ENCODE measurements around the gene MACF1.

Gene MACF1

DNA sequence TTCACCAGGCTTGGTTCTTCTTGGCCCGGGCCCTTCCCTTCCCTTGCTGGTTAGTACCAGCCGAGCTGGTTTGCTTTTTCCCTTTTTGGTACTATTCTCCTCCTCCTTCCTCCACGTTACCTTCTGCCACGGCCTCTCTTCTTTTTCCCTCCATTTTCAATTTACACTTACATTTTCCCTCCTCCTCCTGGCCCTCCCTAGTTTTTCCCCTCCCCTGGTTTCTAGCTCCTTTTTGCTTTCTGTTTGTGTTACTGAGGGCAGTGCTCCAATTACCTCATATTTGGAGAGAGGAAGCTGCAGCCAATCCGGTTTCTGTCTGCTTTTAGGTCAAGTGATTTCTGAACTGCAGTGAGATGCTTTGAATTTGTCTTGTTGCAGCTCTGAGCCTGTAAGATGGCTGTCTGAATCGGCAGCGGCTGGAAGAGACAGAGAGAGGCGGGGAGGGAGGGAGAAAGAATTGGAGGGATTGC is 63.7 kb downstream of the MACF1 start:
- DNase-seq: peak; percentile 78

- peak; percentile 21 for DNase-seq
These were observed 64.4 kb downstream of the MACF1 start for GRCh38 chr1:39268906-39269305.

GRCh38 chr1:39269349-39269748 is 64.9 kb downstream of the MACF1 start:
- no peak for DNase-seq

DNA sequence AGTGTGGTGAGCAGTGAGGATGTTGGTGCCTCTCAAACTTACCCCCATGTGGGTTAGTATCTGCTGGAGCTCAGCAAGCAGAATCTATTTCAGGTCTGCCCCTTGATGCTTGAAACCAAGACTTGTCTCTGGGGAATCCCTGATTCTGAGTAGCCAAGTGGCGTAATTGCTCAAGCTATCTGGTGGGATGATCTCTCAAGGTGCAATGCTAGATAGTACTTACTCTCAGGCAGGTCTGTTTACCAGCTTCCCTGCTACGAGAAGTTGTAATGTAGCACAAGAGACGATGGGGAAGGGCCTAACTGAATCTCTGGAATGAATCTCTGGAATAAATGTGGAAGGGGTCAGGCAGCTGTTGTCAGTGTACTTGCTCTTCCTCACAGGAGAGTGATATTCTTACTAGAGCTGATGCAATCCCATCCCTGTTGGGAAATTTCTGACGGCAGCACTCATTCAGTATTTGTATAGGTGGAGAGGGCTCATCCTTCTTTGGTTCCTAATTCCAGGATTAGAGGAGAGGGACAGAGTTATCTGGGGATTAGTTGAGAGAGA is 65.4 kb downstream of the MACF1 start:
- DNase-seq: peak; percentile 44

DNA sequence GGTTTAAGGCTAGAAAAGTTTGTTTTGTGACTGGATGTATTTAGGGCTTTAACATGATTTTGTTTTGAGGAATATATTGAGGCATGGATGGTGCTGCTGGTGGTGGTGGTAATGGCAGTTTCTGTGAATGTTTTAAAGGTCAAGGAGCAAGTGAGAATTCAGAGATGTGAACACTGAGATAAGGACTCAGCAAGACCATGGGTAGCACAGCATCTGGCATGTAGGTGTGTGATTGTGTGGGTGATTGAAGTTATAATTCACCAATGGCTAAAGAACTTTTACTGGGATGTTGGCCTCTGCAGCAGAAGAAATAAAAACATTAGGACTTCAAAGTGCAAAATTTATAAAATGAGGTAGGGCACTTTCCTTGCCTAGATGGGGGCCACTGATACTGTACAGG is 65.9 kb downstream of the MACF1 start:
- DNase-seq: no peak

DNA sequence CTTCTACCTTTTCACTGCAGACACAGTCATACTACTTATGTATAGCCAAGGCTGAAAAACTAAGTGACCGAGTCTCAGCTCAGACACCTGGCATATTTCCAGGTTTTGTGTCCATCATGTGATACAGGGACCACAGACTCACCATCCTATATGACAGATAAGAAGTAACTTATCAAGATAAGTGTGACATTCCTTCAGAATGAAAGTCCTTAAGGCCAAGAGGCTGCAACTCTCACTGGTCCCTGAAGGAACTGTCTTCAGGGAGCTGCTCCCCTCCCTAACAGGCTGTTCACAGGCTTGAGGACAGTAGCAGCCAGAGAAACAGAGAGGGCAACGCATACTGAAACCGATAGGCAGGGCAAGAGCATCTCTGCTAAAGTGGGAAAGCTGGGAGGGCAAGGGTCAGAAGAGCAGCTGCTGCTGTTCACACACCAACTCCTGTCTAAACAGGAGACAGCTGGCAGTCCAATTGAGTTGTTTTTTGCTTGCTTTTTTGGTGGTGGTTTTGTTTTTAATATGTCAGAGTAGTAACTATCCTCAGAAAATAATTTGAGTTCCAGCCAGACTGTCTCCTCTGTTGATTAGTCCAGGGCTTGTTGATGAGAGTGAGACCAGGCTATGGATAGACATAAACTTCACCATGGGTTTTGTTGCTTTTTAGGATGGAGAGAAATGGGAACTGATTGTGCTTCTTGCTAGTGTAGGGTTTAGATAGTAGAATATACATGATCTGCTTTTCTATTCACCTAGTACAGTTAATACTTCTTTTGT is 67.7 kb downstream of the MACF1 start:
- peak; percentile 56 for DNase-seq

GRCh38 chr1:39272798-39273469 is 68.4 kb downstream of the MACF1 start:
- no peak for DNase-seq

DNA sequence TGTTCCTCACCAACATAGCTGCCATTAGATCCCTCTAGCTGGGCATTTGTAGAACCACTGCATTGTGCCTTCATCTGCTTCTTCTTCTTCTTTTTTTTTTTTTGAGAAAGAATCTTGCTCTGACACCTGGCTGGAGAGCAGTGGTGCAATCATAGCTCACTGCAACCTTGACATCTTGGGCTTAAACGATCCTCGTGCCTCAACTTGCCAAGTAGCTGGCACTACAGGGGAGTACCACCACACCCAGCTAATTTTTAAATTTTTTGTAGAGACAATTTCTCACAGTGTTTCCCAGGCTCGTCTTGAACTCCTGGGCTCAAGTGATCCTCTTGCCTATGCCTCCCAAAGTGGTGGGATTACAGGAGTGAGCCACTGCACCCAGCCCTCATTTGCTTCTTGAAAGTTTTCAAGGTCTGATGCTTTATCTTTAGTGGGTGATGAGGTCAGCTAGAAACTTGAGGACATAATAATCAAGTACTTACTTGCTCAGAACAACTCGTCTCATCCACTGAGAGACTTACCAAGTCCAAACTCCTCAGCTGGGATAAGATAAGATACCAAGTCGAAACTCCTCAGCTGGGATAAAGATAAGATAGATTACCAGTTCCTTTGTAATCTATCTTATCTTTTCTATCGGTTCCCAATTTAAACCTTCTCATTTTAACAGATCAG is 71.5 kb downstream of the MACF1 start:
- no peak for DNase-seq

- DNase-seq: no peak
These were observed 73.4 kb downstream of the MACF1 start for GRCh38 chr1:39277879-39278278.

- DNase-seq: no peak
These were observed 78.2 kb downstream of the MACF1 start for GRCh38 chr1:39282537-39283216.

DNA sequence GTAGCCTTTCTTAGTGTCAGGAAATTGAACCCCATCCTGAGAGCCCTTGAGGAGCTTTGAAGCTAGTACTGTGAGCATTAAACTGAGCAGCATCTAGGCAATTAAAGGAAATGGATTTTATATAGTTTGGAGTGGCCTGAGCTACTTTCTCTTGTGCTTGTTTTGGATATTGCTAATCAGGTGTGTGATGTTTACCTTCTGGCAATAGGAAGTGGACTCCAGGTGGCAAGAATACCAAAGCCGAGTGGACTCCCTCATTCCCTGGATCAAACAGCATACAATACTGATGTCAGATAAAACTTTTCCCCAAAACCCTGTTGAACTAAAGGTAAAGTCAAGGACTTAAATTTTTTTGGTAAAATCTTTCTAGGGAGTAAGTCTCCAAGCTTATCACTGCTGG is 79.4 kb downstream of the MACF1 start:
- no peak for DNase-seq

DNA sequence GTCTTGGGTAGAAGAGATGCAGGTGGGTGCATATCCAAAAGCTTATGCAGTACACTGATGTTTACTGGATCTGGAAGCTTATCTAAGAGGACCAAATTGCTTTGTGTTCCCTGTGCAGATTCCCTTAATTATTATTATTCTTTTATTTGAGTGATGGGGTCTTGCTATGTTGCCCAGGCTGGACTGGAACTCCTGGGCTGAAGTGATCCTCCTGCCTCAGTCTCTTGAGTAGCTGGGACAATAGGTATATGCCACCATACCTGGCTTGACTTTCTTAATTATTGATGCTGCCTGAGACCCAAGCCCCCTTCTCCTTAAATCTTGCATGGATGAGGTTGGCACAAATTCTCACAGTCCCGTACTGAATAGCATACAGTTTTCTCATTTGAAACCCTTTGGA is 83.0 kb downstream of the MACF1 start:
- no peak for DNase-seq

- no peak for DNase-seq
These were observed 84.4 kb downstream of the MACF1 start for GRCh38 chr1:39288735-39289465.

DNA sequence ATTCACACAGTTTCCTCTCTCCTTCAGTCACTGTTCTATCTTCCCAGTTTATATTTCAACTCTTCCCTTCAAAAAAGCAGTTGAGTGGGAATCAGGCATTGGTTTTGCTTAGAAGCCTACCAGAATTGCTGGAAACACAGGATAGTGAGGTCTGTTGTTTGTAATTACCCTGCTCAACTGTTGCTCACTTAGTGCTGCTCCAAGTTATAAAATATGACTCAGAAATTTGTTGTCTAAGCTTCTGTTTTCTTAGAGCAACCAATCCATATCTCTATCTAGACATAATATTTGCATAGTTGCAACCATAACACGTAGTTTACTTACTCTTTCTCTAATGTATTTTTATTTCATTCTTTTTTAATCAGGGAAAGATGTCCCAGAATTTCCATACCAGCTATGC is 87.9 kb downstream of the MACF1 start:
- no peak for DNase-seq

DNA sequence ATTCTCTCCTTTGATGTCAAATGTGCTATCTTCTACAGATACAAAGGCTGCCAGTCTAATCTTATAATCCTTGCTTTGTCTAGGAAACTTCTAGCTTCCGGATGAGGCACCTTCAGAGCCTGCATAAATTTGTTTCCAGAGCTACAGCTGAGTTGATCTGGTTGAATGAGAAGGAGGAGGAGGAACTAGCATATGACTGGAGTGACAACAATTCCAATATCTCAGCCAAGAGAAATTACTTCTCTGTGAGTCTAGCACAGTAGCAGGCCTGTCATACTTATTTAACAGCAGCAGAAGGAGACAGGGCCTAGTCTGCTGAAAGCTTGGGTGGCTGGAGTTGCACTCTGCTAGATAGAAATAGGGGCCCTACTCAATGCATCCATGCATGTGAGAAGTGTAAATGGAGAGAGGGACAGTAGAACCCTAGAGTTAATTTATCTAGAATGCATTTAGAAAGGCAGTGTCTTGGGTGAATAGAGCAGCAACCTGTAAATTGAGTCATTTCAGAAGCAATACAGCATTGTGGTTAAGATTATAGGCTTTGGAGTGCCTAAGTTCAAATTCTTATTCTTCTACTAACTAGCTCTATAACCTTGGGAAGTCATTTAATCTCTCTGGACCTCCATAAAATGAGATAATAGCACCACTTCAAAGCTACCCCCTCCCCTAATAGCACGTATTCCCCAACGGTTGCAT is 89.0 kb downstream of the MACF1 start:
- no peak for DNase-seq

DNA sequence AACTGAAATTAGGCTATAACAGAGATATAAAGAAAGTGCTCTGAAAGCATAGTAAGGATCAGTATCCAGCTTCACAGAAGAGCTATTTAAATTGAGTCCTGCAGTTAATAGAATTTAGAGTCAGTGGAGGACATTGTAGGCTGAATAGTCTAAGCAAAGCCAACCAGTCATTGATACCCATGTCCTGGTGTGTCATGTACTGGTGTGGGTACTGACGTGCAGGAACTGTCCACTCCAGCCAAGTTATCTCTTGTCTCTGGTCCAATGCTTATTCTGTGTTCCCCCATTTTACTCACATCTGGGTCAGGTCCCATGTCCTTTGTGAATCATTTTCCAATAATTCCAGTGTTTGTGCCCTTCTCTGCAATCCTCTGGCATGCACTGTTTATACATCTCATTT is 90.0 kb downstream of the MACF1 start:
- no peak for DNase-seq

GRCh38 chr1:39295901-39296300 is 91.4 kb downstream of the MACF1 start:
- no peak for DNase-seq

- no peak for DNase-seq
These were observed 93.1 kb downstream of the MACF1 start for GRCh38 chr1:39297551-39297950.

DNA sequence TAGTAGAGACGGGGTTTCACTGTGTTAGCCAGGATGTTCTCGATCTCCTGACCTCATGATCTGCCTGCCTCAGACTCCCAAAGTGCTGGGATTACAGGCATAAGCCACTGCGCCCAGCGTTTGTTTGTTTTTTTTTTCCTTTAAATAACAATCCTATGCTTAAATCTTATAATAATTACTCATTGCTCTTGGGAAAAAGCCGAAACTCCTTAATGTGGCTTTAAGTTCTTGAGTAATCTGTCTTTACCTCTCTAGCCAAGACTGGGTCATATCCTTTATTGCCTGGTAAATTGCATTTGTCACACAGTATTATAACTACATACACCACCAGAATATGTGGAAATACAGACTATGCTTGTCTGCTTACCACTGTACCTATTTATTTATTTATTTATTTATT is 97.1 kb downstream of the MACF1 start:
- no peak for DNase-seq

- DNase-seq: no peak
These were observed 101.1 kb downstream of the MACF1 start for GRCh38 chr1:39305555-39305954.

GRCh38 chr1:39310015-39310414 is 105.5 kb downstream of the MACF1 start:
- DNase-seq: no peak

GRCh38 chr1:39310691-39311090 is 106.2 kb downstream of the MACF1 start:
- DNase-seq: no peak
